ENCODE data around the gene COL28A1.

- TF ChIP-seq CTCF (IDR thresholded peaks at IDR 0.05), result no peak
- no peak for TF ChIP-seq POLR2A (IDR thresholded peaks at IDR 0.05)
Observed at GRCh38 chr7:7418997-7419396, 116.7 kb downstream of the COL28A1 start.

Data from lower leg skin (tissue), 3 donors.